HepG2 (cell line): ENCODE measurements around the gene PROC. TPM values are rescaled to one million over a fixed set of nuclear protein-coding genes. Genes with fewer than 3 reads are reported as not detected.

Source experiments
- ATAC-seq: fragments of 200-7000 bp; cut with Tn5 transposase; 3 replicates; pipeline ENCODE4 v1.9.1; 2020; ENCODE audit warnings: mild to moderate bottlenecking, moderate library complexity
- BruUV-seq: library from RNA; stranded (reverse); fragments of 400-500 nt; replicated peaks from 2 replicates; lab custom pipeline; 2021; lab: Mats Ljungman, UMichigan
- CTCF ChIA-PET: fragments of 300-600 bp; formaldehyde crosslinking; extraction: SDS; loops from one replicate; lab custom pipeline; 2021; ENCODE audit warnings: low total read pairs, inconsistent platforms, low intra/inter-chr PET ratio; lab: Yijun Ruan, JAX
- POLR2A ChIA-PET: fragments of 350-600 bp; sonication (Branson Sonifier 250); formaldehyde crosslinking; loops from one replicate; lab custom pipeline; 2020; ENCODE audit warnings: antibody characterized with exemption, inconsistent platforms; lab: Yijun Ruan, JAX
- DNase-seq: peaks from one replicate; pipeline ENCODE4 v3.0.0-alpha.2; 2015; ENCODE audit warnings: low spot score
- FAIRE-seq: peaks from 3 replicates; lab custom pipeline; 2011; peaks lifted over from hg19 to GRCh38; lab: Jason Lieb, UNC
- H2AFZ ChIP-seq: one replicate; pipeline ENCODE4 v1.6.1; 2011; ENCODE audit warnings: low read length, inconsistent platforms
- H3K27ac ChIP-seq: fragments of 300-600 bp; 3 replicates; pipeline ENCODE4 v1.8.0; 2011; ENCODE audit warnings: mixed run types, mild to moderate bottlenecking, mixed read lengths, low read length, inconsistent platforms; ENCODE audit not compliant: insufficient read depth; ENCODE audit errors: extremely low read length
- H3K27me3 ChIP-seq, 2 experiments: fragments of 200-600 bp in 1 of 2; 2 replicates in 1 of 2; 3 replicates in 1 of 2; pipeline versions ENCODE4 v1.6.0 to v1.8.0; 2011; ENCODE audit warnings: low read length in 2 of 2, mild to moderate bottlenecking in 2 of 2, moderate library complexity in 2 of 2, inconsistent platforms in 1 of 2; ENCODE audit not compliant: insufficient read depth in 2 of 2, control insufficient read depth in 1 of 2
- H3K36me3 ChIP-seq, 2 experiments: fragments of 200-600 bp in 1 of 2; replicated peaks in 1 of 2; 2 replicates in 1 of 2; 3 replicates in 1 of 2; pipeline versions ENCODE4 v1.5.1 to v1.8.0; 2011; ENCODE audit warnings: low read length in 2 of 2, inconsistent platforms in 1 of 2; ENCODE audit not compliant: insufficient read depth in 2 of 2, control insufficient read depth in 1 of 2
- H3K4me1 ChIP-seq: 2 replicates; pipeline ENCODE4 v1.5.1; 2012; ENCODE audit warnings: low read length, inconsistent platforms; ENCODE audit not compliant: insufficient read depth
- H3K4me2 ChIP-seq: 2 replicates; pipeline ENCODE4 v1.6.0; 2011; ENCODE audit warnings: low read depth, low read length, inconsistent platforms
- H3K4me3 ChIP-seq, 3 experiments: fragments of 200-600 bp in 1 of 3; sonication (generic), shearing (Covaris generic) in 1 of 3; replicated peaks in 1 of 3; 2 replicates each; pipeline ENCODE4 v1.5.1; 2011 to 2016; ENCODE audit warnings: low read length in 3 of 3, inconsistent platforms in 2 of 3, low read depth in 2 of 3, mild to moderate bottlenecking in 2 of 3, control low read depth in 1 of 3, mixed read lengths in 1 of 3; ENCODE audit not compliant: insufficient read depth in 1 of 3
- H3K79me2 ChIP-seq: one replicate; pipeline ENCODE4 v1.6.1; 2011; ENCODE audit warnings: low read length, inconsistent platforms; ENCODE audit not compliant: insufficient read depth
- H3K9ac ChIP-seq: 2 replicates; pipeline ENCODE4 v1.6.0; 2011; ENCODE audit warnings: mild to moderate bottlenecking, low read depth, low read length, inconsistent platforms; ENCODE audit not compliant: insufficient read depth
- H3K9me3 ChIP-seq: 2 replicates; pipeline ENCODE4 v1.5.1; 2012; ENCODE audit warnings: mild to moderate bottlenecking, low read length
- H4K20me1 ChIP-seq: 2 replicates; pipeline ENCODE4 v1.6.0; 2011; ENCODE audit warnings: inconsistent platforms, mild to moderate bottlenecking, low read length, moderate library complexity; ENCODE audit not compliant: insufficient read depth
- AGO2 ChIP-seq: fragments of 200-400 bp; formaldehyde crosslinking; optimal IDR thresholded peaks from 2 replicates; pipeline ENCODE3; 2017; ENCODE audit warnings: mild to moderate bottlenecking, low read depth, low read length, moderate library complexity
- ARID3A ChIP-seq: IDR thresholded peaks from 2 replicates; pipeline ENCODE4 v1.6.1; 2012; ENCODE audit warnings: low read depth, low read length, improper control_type of control experiment
- GZF1 ChIP-seq: sonication (generic); formaldehyde crosslinking; IDR thresholded peaks from 2 replicates; pipeline ENCODE4 v1.5.1; 2020; ENCODE audit warnings: mild to moderate bottlenecking, missing genetic modification reagents
- RBFOX2 ChIP-seq: fragments of 200-400 bp; formaldehyde crosslinking; IDR thresholded peaks from 2 replicates; pipeline ENCODE4 v1.6.1; 2017; ENCODE audit warnings: low read depth, mild to moderate bottlenecking, low read length
- SUZ12 ChIP-seq: fragments of 150-350 bp; IDR thresholded peaks from 2 replicates; pipeline ENCODE4 v1.6.1; 2014; ENCODE audit warnings: low read depth, low read length
- TGIF2 ChIP-seq: IDR thresholded peaks from 2 replicates; pipeline ENCODE4 v1.6.1; 2016; ENCODE audit warnings: control low read depth, missing compliant biosample characterization
- YY1 ChIP-seq: IDR thresholded peaks from 2 replicates; pipeline ENCODE4 v1.6.1; 2011; ENCODE audit warnings: low read length, low read depth, moderate library complexity, mild to moderate bottlenecking; ENCODE audit not compliant: insufficient read depth, insufficient replicate concordance
- ZNF350 ChIP-seq: sonication (generic); formaldehyde crosslinking; IDR thresholded peaks from 2 replicates; pipeline ENCODE4 v1.4.0; 2020; ENCODE audit warnings: mild to moderate bottlenecking, low read depth, missing genetic modification reagents, borderline replicate concordance
- ZNF414 ChIP-seq: sonication (generic); formaldehyde crosslinking; IDR thresholded peaks from 2 replicates; pipeline ENCODE4 v1.5.0; 2020; ENCODE audit warnings: missing genetic modification reagents
- ZNF44 ChIP-seq: sonication (generic); formaldehyde crosslinking; IDR thresholded peaks from 2 replicates; pipeline ENCODE4 v1.5.1; 2020; ENCODE audit warnings: mild to moderate bottlenecking, missing genetic modification reagents
- ZNF768 ChIP-seq: sonication (generic); formaldehyde crosslinking; IDR thresholded peaks from 2 replicates; pipeline ENCODE4 v1.4.0; 2020; ENCODE audit warnings: missing genetic modification reagents
- WGBS: methylation state at CpG from one replicate; pipeline ENCODE4 v1.1.6; 2017; ENCODE audit warnings: low lambda C conversion rate; 5-methylcytosine and 5-hydroxymethylcytosine counted together
- in situ Hi-C: cut with HindIII; loops from 2 replicates; pipeline ENCODE4 v1.10.0; 2017; ENCODE audit warnings: low pct_unique_long_range_greater_than_20kb; ENCODE audit not compliant: extremely low pct_ligation_motif_present
- intact Hi-C: fragments of 100-400 bp; cut with micrococcal nuclease; formaldehyde crosslinking; loops from one replicate; pipeline ENCODE4 v1.10.0; 2022; ENCODE audit not compliant: unreplicated experiment
- polyA plus RNA-seq, 8 experiments: library from polyadenylated mRNA; depleted of rRNA in 3 of 8; stranded (reverse) in 7 of 8; unstranded in 1 of 8; fragments of >200 nt; fragmentation: Illumina TruSeq in 4 of 8; extraction: Trizol in 4 of 8; gene quantifications; 2 replicates each; pipeline versions ENCODE4 v1.2.1 to v1.2.3, GENCODE V29; 2011 to 2016; ENCODE audit warnings: low read depth in 4 of 8, missing spikeins in 1 of 8, mixed read lengths in 1 of 8; ENCODE audit not compliant: insufficient read depth in 1 of 8
- total RNA-seq, 5 experiments: library from RNA; depleted of rRNA; stranded (reverse); fragments of >200 nt; fragmentation: Illumina TruSeq; extraction: Trizol; gene quantifications; 2 replicates each; pipeline ENCODE4 v1.2.3, GENCODE V29; 2016; ENCODE audit warnings: low read depth in 1 of 5

The PROC gene
- total and polyA plus RNA-seq, 2 of the 13 experiments (the other 11 are each of a cell fraction or from before 2014, with no cell fraction given), result 134 to 185 TPM

DNA sequence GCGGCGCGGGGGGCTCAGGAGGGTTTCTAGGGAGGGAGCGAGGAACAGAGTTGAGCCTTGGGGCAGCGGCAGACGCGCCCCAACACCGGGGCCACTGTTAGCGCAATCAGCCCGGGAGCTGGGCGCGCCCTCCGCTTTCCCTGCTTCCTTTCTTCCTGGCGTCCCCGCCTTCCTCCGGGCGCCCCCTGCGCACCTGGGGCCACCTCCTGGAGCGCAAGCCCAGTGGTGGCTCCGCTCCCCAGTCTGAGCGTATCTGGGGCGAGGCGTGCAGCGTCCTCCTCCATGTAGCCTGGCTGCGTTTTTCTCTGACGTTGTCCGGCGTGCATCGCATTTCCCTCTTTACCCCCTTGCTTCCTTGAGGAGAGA, 5.2 kb downstream of the PROC start:
- CTCF ChIA-PET, result no interaction called here
- in situ Hi-C loops (no loop called here), intact Hi-C loops (no loop called here)

More for the DNA sequence above, 5.2 kb downstream of the PROC start:
- Histone ChIP-seq H3K9ac (no peak overlapping the region), H3K27me3 (no peaks in the 10 kb centered on the region), H3K9me3 (no peaks in the 10 kb centered on the region), H4K20me1 (no peaks in the 10 kb centered on the region; the same call in 1 of the 2 replicates), H2AFZ (no peak overlapping the region), H3K79me2 (peaks cover 36% of the 10 kb centered on the region), H3K4me3 (no peak overlapping the region), H3K27ac (no peak overlapping the region), H3K4me1 (peaks cover 36% of the 10 kb centered on the region), H3K36me3 (peaks cover 29 to 51% of the 10 kb centered on the region in 2 experiments), H3K4me2 (no peak overlapping the region)
- FAIRE-seq, result no peak
- POLR2A ChIA-PET, result interaction anchor here (1.4 to 16.2 kb wide), 3 partner anchors 6 to 35 kb away, joined by 5 to 229 read pairs (median 8); partner anchors contain the start of genes MAP3K2 and PROC
- no peak for DNase-seq
- no TSS peak for BruUV-seq
- no peak for ATAC-seq
- WGBS, result 97% methylated on average over 29 of the region's 29 CpGs
- TF ChIP-seq SUZ12 (no peak), ZNF350 (CRISPR knock-in tag) (no peak), ARID3A (no peak), AGO2 (peak; percentile 78), TGIF2 (no peak), ZNF44 (CRISPR knock-in tag) (no peak), ZNF768 (CRISPR knock-in tag) (0 out of 2 replicates have a peak, but pooled peaks have one; percentile 26), ZNF414 (CRISPR knock-in tag) (no peak), RBFOX2 (peak; percentile 35), GZF1 (CRISPR knock-in tag) (no peak), YY1 (no peak)
